DMS114 treated with DMSO at 0.1 percent for 48 hours (cell line): ENCODE results near the gene AGAP2.
A peak's percentile ranks its signal among the peaks of the same experiment; 100 is the strongest.

Experiments used
- DNase-seq: peaks from one replicate; lab custom pipeline; 2025; ENCODE audit not compliant: unreplicated experiment; lab: John Stamatoyannopoulos, UW

The AGAP2 gene

GRCh38 chr12:57737467-57738460 lies 778 bp downstream of the AGAP2 start:
- no peak for DNase-seq

- peak; percentile 37 for DNase-seq
Measured at GRCh38 chr12:57736741-57737466, 1.6 kb downstream of the AGAP2 start.

GRCh38 chr12:57735952-57736740 lies 2.4 kb downstream of the AGAP2 start:
- DNase-seq = peak; percentile 54

DNA sequence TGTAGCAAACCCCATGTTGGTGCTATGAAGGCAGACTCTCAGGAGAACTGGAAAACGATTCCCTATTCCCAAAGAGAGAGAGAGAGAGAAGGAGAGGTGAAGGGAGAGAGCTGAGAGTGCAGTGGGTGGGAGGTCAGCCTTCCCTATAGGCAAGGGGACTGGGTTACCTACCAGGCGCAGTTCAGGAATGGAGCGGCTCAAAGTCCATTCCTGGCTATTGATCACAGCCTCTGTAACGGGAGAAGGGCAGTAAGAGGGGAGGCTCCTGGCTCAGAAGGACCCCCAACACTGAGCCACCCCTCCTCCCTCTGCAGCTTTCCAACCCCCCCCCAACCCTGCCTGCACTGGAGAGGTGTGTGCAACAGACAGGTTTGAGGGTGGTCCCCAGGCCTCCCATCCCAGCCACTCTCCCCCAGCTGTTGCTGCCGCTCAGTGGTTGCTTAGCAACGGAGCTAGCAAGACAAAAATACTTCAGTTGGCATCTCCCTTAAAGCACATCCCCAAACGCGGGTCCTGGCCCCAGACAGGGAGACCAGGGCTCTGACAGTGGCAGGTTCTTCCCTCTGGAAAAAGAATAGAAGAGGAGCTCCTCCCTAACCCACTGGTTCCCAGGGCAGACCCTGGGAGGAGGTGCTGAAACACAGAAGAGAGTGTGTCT lies 3.2 kb downstream of the AGAP2 start:
- no peak for DNase-seq

DNA sequence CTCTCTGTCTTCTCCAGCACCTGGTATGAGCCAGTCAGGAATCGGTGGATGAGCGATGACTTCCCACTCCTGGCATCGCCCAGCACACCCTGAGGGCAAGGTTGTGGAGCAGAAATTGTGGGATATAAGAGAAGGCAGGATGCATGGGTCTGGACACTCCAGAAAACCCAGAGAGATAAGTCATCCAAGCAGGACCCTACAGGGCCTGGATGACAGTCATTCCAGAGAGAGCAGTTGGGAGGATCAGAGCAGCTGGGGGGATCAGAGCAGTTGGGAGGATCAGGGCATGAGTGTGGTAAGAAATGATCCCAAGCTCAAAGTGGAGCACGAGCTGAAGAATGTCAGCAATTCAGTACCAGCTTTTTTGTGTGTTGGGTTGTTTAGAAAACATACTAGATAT lies 4.0 kb downstream of the AGAP2 start:
- no peak for DNase-seq

GRCh38 chr12:57733928-57734327 lies 4.6 kb downstream of the AGAP2 start:
- DNase-seq = no peak

- no peak for DNase-seq
Measured at GRCh38 chr12:57732726-57733593, 5.6 kb downstream of the AGAP2 start.

DNA sequence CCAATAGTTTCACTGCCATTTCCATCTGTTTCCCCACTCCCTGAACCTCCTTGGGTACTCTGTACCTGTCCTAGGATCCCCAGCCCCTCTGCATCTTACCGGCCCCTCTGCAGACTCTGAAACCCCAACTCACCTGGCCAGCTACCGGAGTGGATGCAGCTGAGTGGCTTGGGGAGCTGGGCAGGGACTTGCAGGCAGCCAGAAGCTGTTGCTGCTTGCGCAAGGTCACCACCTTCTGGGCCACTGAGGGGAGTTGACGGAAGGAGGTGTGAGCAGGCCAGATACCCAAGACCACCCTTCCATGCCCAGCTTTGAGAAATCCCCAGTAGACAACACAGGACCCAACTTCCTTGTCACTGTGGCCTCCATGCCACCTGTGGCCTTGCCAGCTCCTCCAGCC lies 6.3 kb downstream of the AGAP2 start:
- DNase-seq = no peak

GRCh38 chr12:57731411-57732080 lies 7.0 kb downstream of the AGAP2 start:
- no peak for DNase-seq

DNA sequence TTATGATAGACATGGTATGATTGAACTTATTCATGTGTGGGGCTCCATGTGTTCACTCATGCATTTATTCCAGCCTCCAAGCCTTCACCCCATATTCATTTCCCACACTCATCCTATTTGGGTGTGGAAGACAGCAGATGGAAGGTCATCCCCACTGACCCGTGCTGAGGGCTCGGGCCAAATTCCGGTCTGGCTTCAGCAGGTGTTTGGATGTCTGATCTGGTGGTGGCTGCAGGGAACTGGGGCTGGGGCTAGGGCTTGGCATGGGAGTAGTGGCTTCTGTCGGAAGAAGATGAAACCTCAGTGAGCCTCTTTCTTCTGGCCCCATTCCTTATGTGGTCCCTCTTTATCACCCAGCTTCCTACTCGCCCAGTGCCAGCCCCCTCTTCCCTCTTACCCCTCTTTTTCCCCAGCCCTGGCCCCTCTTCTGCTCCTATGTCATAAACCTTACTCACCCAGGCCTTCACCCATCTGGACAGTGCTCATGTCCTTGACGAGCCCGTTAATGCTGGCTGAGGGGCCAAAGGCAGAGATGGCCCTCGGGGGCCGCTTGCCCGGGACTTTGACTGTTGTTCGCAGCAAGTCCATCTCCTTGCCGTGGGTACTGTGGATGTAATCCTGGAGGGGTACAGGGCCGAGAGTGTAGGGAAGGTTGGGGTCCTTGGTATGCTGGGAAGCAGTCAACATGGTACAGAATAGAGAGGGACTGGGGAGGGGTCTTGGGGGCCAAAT lies 8.0 kb downstream of the AGAP2 start:
- no peak for DNase-seq

DNA sequence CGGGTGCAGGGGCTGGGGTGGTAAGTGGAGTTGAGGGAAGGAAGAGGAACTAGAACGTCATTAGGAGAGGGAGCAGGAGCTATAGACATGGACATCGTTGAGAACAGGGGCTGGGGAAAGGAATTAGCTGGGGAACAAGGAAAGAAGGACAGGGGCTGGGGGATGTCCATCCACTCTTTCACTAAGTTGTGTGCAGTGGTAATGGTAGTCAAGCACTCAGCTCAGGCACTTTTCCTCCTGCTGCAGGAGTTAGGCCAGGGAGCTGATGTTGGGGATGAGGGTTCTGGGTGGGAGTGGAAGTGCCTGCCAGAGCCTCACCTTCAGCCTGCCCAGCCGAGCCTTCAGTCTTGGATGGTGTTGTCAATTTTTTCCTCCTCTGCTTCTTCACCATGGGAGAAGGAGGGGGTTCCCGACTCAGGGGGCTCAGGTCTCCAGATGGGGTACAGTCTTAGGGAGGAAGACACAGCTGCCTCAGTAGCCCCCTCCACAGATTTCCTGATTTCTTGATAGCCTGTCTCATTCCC lies 9.2 kb downstream of the AGAP2 start:
- DNase-seq = no peak

DNA sequence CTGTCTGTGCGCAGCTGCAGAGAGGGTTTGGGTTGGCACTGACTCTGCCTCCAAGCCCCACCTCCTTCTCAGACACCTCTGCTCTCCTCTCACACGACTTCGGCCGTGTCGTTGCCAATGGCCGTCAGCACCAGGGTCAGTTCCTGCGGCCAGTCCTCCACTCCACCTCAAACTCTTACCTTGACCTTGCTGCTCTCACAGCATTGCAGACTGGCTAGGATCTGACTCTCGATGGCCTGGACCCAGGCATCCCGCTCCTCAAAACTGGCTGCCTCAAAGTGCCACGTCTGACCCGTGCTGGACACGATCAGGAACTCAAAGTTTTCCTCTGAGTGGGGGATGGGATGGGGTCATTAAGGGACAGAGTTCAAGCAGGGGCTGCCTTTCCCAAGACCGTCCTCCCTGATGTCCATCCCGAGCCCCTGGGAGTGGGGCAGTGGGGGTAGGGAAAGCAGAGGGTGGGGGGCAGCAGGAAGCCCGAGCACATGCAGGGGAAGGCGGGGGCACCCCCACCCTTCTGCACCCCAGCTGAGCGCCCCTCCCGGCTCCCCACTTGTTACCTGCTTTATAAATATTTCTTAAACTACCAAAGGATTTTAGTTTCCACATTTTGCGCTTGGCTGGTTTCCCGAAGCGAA lies 10.7 kb downstream of the AGAP2 start:
- DNase-seq = no peak

- DNase-seq = peak; percentile 35
Measured at GRCh38 chr12:57726884-57727757, 11.4 kb downstream of the AGAP2 start.

GRCh38 chr12:57726151-57726883 lies 12.2 kb downstream of the AGAP2 start:
- peak; percentile 66 for DNase-seq

DNA sequence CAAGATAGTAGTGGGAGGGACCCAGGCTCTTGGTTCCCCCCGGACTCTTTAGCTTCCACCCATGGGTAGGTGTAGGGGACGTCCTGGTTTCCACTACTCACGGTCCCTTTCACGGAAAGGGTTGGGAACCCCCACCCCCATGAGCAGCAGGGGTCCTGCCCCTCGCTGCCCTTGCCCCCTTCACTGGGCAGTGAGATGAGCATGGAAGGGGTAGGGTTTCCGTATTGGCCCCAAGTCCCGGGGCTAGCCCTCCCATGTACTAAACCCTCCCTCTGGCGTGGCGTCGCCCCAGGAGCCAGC lies 12.7 kb downstream of the AGAP2 start:
- no peak for DNase-seq

GRCh38 chr12:57724936-57725740 lies 13.4 kb downstream of the AGAP2 start:
- DNase-seq = no peak
